Activated CD4-positive, CD25-positive, alpha-beta regulatory T cell treated with anti-CD3 and anti-CD28 coated beads, Interleukin-2, amount 50 U/mL, for 72 hours (primary cell): ENCODE measurements around the gene FIG4.
"Not testable (repeated sequence)": the region's sequence is repeated elsewhere in the genome, so short reads cannot be mapped to it uniquely, and the experiment has no call there.

Experiments
- DNase-seq: peaks from one replicate; pipeline ENCODE4 v3.0.0; 2021

The FIG4 gene

DNA sequence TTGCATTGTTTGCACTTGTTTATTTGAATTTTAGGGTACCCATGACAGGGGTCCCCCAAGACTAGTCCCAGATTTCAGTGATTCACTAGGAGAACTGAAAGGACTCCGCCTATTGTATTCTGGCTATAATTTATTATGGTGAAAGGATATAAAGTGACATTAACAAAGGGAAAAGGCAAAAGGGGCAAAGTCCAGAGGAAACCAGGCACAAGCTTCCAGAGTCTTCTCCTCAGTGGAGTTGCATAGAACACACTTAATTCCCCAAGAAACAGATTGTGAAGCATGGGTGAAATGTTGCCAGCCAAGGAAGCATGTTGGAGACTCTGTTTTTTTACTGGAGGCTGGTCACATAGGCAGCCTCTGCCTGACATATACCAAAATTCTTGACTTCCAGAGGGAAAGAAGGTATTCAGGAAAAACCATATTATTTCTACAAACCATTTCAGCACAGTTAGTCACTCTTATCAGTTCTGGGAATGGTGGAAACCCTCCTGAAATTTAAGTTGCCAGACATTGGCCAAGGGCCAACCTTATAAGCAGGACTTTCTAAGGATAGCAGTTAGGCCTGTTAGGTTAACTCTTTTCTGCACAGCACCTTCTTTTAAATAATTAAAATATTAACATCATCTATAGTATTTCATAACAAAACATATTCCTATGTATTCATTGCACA lies 71.8 kb downstream of the FIG4 start:
- no peak for DNase-seq

DNA sequence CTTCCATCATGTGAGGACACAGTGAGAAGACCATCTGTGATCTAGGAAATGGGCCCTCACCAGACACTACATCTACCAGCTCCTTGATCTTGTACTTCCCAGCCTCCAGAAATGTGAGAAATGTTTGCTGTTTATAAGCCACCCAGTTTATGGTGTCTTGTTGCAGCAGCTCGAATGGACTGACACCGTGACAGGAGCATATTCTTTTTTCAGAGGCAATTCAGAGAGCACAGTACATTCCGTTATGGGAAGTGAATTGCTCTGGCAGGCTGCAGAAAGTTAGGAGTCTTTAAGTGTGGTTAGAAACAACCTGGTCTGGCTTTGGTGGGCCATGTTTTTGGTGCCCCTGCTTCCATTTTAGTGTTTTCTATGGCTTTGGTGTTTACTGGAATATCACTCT lies 75.1 kb downstream of the FIG4 start:
- no peak for DNase-seq

DNA sequence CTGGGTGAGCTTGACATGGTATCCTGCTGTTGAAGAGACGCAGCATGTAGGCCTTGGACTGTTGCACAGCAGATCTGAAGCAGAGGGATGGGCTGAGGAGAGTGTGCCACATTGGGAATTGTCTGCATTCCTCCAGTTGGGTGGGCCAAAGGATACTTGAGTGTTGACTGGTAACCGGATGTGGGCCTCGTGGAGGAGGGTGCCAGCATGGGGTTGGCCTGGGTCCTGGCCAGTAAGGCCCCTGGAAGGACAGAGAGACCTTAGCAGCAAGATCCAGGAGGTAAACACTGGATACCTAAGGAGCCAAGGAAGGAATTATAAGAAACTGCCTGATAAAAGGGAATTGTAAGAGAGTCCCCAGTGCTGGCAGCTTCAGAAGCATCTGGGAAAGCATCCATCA lies 76.9 kb downstream of the FIG4 start:
- DNase-seq = no peak

DNA sequence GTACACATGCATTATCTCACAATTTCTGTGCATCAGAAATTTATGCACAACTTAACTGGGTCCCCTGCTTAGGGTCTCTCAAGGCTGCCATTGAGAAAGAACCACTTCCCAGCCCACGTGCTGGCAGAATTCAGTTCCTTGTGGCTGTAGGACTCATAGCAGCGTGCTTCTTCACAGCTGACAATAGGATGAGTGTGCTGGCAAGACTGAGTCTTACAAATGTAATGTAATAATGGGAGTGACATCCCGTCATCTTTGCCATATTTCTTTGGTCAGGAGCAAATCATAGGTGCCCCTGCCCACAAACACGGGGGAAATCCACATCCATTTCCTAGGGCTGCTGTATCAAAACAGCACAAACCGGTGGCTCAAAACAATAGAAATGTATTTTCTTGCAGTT lies 77.4 kb downstream of the FIG4 start:
- DNase-seq = no peak

DNA sequence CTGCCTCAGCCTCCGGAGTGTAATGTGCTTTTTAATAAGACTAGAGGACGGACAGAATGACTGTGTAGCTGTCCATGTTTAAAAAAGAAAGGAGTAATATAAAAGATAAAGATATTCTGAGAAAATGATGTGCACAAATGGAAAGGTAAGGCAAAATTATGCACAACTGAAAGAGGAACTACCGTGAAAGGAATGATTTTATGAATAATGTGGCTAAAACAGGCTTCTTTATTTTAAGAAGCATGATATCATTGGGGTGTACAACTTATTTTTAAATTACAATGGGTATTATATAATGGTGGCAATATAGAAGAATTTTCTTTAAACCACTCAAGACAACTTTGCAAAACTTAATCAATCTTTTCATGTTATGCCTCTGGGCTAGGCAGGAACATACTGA lies 78.1 kb downstream of the FIG4 start:
- no peak for DNase-seq

DNA sequence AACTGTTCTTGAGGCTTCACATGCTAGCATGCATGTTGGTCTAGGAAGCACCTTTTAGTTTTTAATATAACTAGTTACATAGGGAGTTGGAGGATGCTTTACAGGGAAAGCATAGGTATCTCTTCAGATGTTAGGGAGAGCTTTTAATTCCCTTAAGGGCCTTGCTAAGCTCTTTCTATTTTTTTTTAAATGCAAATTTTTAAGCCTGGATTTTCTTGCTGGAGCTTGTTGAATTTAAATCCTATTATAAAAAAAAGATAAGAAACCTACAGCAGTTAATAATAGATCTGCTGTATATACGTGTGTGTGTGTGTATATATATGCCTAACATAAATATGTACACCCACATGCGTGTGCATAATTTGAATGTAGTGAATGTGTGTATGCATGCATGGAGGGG lies 79.0 kb downstream of the FIG4 start:
- DNase-seq = no peak

DNA sequence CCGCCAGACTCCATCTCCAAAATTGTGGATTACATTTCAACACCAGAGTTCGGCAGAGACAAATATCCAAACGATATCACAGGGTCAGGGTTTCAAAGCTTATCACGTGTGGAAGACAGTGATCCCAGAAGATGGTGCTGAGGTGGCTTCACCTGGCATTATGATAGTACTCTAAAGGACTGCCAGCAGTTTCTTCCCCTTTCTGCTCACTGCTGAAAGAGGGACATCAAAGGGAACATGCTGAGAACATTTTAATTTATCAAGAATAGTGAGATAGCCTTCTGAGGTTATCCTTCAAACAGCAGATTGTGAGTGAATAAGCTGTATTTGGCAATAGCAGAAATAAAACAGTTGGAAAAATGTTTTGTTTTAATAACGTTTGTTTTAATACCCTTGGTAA lies 79.7 kb downstream of the FIG4 start:
- no peak for DNase-seq

DNA sequence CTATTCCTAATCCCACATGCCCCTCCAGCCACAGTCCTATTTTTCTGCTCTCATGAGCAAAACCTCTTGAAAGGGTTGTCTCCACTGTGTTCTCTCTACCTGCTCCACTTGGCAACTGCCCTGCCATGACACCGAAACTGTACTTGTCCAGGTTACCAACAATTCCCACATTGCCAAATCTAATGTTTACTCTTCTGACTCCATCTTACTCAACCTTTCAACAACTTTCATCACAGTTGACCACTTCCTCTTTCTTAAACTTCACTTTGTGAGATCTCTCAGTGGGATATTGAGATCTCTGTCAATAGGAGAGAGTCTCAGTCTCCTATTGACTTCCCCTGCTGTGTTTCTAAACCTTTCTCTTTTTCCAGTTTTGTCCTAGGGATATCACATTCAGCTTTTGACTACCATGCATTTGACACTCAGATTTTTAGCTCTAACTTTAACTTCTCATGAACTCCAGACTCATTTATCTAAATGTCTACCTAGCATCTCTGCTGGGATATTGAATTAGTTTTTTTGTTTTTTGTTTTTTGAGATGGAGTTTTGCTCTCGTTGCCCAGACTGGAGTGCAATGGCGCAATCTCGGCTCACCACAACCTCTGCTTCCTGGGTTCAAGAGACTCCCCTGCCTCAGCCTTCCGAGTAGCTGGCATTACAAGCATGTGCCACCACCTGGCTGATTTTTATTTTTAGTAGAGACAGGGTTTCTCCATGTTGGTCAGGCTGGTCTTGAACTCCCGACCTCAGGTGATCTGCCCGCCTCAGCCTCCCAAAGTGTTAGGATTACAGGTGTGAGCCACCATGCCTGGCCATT lies 81.1 kb downstream of the FIG4 start:
- not testable (repeated sequence) for DNase-seq

DNA sequence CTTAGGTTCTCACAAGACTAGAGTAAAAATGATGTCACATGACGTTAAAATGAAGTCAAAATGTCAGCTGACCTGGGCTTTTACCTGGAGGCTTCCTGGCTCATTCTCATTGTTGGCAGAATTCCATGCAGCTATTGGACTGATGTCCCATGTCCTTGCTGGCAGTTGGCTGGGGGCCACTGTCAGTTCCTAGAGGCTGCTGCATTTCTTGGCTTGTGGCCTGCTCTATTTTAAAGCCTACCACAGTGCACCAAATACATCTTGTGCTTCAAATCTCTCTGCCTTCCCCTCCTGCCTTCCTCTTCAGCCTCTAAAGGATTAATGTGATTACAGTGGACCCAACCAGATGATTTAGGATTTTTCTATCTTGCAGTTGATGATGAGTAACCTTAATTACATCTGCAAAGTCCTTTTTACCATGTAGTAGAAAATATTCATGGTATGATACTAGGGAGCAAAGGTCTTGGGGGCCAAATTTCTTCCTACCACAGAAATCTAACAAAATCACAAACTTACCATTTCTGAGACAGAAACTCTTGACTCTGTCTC lies 81.9 kb downstream of the FIG4 start:
- no peak for DNase-seq

DNA sequence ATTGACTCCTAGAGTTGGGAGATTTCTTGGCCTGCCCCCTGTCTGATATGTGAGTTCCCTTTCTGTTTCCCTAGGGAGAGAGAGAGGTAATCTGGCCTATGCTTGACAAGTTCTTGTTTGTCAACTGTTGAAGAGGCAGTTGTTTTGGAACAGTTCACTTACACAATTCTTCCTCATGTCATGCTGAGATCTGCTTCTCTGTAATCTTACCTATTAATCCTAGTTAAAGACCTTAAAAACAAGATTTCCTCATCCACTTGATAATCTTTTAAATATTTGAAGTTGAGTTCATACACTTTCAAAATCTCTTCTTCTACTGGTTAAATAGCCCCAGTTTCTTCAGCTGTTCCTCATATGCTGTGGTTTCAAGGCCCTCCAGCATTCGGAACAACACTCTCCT lies 89.9 kb downstream of the FIG4 start:
- no peak for DNase-seq

DNA sequence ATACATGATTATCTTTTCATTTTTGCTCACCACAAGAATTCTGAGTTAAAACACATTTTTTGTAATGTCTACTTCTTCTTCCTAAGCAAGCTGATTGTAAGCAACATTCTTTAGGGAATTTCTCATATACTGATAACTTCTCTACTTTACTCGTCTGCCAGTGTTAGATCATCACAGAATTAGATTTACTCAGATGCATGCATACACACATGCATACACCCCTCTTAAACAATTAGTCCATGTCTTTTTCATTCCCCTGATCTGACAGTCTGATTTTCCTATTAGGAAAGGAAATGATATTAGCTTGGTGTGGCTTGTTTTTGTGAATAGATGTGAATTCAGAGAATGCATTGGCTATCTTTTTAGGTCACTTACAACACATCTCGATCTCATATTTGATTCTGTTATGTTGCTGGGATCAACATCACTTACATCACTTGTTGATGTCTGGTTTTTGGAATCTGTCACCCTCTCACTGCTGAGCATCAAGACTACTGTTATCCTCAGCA lies 91.4 kb downstream of the FIG4 start:
- no peak for DNase-seq

DNA sequence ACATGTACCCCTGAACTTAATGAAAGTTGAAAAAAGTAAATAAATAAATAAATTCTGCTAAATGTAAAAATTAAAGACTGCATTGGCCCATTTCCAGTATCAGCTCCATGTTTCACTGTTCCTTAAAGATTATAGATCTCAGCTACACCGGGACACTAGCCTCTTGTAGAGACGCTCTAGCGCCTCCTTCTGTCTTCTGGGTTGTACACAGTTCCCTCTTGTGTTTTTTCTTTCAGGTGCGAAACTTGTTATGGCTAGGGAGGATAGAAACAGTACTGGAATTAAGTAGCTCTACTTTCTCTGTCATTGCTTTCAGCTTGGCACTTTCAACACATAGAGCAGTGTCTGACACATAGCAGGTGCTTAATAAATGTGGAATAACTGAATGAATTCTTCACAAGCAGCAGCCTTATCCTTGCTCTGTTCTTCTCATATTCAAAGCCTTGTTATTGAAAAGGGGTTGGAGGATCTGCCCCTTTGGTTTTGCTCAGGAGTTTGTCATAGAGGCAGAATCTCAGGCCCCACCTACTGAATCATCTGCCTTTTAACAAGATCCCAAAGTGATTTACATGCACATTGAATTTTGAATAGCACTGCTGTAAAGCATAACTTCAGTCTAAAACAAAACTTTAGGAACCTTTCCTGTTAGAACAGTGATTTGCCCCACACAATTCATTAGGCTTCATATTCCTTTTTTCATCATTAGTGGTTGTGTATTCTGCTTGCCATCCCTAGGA lies 92.3 kb downstream of the FIG4 start:
- DNase-seq = no peak

DNA sequence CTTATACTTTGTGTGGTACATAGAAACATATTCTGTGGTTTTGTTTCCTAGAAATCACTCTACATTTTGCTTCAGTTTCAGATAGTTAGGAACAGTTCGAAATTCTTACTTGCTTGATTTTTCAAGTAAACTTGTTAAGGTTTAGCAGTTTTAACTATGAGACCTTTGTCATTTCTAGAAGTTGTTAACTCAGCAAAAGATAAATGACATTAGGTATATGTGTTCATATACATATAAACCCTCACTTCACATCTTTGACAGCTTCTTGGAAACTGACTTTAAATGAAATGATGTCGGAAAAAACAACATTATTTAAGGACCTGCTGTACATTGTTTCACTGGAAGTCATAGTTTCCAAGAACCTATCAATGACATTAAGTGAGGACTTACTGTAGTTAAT lies 96.2 kb downstream of the FIG4 start:
- DNase-seq = no peak

DNA sequence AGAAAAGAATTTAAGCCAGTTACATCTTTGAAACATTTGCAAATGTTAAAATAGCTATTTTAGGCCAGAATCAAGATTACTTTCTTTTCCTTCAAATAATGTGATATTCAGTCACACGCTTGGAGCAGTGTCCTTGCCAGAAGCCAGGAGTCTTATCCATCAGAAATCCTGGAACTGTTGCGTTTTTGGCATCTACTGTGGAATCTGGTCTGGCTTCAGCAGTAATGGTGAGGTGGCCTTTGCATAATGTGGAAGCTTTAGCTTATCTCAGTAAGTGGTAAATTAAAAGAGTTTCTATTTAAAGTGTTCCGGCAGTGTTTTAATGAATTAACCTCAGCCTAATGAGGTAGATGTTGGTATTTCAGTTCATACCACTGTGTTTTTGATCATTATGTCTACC lies 97.6 kb downstream of the FIG4 start:
- no peak for DNase-seq

DNA sequence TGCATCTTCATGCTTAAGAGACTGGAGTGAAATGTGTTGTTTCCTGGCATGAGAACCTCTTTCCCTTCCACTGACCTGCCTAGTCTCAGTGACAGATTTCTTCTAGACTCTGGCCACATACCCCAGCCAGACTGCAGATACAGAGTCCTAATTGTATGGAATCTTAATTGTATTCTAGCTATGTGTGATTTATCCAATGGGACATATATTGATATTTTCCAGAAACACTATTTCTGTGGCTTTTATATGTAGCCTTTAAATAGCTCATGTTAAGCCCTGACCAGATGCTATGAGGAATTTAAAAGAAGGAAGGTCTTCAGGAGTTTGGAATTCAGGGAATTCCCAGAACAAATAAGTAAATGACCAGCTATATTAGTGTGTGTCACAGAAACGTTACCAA lies 99.0 kb downstream of the FIG4 start:
- DNase-seq = no peak

DNA sequence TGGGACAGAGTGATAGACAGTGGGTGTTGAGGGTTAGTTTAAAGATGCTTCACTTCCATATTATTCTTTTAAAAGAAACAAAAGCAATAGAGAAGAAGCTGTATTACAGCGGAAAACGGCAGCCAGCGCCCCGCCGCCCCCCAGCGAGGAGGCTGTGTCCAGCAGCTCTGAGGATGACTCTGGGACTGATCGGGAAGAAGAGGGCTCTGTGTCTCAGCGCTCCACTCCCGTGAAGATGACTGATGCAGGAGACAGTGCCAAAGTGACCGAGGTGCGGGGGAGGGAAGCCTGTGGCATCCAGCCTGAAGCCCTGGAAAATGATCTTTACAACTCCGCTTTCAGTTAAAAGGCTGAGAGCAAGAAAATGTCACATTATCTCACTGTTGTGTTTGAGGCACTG lies 100.2 kb downstream of the FIG4 start:
- DNase-seq = no peak

DNA sequence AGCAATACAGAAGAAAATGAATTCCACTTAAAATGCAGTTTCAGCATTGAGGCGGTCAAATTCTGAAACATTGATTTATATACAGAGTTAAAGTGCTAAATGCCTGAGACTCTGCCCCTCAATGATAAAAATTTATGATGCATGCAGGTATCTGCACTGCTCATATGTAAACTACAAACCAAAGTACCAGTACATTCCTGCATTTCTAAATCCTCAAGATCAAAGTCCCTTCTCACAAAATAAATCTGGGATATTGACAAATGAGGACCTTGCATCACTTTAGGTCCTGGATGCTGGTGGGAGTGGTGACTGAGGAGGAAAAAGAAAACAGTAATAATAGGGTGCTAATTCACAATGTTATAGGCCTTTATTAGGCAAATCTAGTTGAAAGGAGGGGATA lies 101.9 kb downstream of the FIG4 start:
- no peak for DNase-seq

DNA sequence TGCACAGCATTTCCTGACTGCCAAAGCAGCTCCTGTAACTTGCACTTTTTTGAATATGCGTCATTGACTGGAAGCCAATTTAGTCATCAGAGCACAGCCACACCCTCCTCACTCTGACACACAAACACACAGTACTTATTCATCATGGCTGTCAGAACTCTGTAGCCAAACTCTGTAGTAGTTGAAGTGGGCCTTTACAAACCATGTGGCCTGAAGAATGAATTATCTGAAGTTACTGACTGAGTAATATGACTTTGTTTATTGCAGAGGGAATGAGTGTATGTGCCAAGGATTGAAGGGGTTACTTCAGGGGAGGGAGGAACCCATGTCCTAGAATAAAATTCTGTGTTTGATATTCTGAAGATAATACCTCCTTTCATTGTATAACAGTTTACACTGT lies 102.7 kb downstream of the FIG4 start:
- DNase-seq = no peak

DNA sequence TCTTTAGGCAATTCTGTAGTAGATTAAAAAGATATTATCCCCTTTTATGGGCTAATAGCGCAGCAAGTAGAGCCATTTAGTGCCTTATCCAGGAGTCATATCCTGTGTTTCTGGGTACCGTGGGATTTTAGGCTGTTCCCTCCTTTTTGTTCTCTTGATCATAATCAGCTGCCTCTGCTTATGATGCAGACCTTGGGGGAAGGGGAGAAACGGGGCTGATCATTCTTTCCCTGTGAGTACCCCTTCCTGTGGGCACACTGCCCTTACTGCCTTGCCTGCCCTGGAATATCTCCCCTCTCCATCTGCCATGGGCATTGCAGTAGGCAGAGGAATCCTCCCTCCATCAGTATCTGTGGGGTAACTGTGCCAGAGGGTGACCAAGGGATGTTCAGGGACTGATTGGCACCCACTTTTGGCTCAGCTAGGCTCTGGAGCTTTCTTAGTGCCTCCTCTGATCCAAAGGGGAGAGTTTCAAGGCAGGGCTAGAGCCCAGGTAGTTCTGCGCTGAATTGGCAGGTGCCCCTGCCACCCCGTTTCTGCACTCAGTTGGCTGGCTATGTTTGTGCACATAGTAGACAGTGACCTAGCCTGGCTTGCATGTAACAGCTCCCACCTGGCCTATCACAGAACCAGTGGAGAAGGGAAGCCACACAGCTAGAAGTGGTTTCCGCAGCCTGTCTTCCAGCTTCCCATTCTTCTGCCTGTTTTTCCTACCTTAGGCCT lies 103.3 kb downstream of the FIG4 start:
- no peak for DNase-seq

DNA sequence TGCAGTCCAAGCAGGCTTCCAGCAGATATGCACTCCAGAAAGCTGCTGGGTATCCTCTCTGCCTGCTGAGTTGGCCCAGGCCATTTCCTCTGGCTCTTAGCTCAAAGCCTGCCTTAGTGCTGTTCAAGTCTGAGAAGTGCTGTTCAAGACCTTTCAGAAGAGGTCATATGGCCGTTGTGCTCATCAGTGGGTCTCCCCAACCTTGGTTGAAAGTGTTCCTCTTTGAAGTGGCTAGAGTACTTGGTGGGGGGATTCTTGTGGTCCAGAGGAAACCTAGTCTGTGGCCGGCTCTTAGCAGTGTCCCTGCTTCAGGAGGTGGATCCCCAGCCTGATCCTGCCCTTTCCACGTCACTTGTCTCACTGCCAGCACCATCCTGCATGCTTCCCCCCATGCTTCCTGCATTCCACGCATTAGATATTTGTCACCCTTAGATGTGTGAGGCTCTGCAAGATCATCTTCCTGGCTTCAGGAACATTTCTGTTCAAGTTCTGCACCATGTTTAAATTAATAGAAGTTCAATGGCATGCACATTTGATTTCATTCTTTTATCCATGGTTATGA lies 105.0 kb downstream of the FIG4 start:
- DNase-seq = no peak

DNA sequence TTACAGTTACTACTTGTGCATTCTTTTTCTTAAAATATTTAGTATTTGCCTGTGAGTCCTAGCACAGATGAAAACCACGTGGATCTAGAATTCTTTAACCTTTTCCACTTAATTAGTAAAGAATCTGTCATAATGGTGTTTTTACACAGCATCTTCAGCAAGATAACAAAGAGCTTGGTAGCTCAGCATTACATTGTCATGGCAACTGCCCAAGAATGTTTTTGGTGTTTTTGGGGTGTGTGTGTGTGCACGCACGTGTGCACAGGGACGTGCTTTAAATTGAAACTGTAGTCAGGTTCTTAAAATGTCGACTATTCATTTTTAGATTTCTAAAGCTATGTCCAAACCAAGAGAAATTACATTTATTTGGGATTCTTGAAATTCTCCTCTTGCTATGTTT lies 108.0 kb downstream of the FIG4 start:
- no peak for DNase-seq

DNA sequence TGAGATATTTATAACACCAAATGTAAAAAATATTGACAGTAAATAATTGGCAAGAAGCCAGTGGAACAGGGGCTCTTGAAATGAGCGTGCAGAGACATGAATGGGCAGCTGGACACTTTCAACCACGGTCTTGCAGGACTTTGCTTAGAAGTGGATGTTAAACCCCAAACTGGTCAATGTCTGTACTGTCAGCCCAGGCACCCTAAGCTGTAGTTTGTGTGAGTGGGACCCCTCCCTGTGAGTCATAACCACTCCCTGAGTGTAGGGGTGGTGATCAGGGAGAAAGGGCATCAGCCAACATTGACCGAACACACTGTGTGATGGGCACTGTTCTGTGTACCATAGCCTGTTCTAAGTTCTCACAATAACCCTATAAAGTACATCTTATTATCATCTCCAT lies 108.6 kb downstream of the FIG4 start:
- no peak for DNase-seq

DNA sequence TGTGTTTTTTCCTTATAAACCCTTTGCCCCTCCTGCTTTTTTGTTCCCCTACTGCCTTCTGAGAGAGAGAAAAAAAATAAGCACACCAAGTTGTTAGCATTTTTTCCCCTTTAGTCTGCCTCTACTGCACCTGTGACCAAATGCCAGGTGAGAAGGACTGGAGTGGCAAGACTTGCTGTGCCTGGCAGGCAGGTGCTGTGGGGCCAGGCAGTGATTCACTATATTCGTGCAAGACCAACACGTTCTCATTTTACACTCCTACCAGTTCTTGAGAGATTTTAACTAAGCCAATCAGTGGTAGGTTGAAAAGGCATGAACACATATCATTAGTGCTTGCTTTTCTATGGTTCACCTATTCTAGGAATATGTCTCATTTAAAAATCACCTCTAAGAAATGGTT lies 109.7 kb downstream of the FIG4 start:
- DNase-seq = no peak
